Hematopoietic multipotent progenitor cell (in vitro differentiated cells): ENCODE data around the gene GASK1A. TPM values are rescaled to one million over a fixed set of nuclear protein-coding genes. Genes with fewer than 3 reads are reported as not detected.

Experiments used
- DNase-seq, 3 donors: peaks; one replicate each; pipeline ENCODE4 v3.0.0-alpha.2; 2011 to 2015; ENCODE audit warnings: low read depth in 2 of 3, low spot score in 2 of 3
- total RNA-seq: library from RNA; depleted of rRNA; stranded (reverse); fragments of >200 nt; gene quantifications from one replicate; pipeline ENCODE4 v1.2.3, GENCODE V29; 2012

Gene GASK1A
- total RNA-seq, 1 donor: 1.6 TPM

- no peak for DNase-seq
Observed at GRCh38 chr3:43012174-43012573, 33.1 kb downstream of the GASK1A start.

DNA sequence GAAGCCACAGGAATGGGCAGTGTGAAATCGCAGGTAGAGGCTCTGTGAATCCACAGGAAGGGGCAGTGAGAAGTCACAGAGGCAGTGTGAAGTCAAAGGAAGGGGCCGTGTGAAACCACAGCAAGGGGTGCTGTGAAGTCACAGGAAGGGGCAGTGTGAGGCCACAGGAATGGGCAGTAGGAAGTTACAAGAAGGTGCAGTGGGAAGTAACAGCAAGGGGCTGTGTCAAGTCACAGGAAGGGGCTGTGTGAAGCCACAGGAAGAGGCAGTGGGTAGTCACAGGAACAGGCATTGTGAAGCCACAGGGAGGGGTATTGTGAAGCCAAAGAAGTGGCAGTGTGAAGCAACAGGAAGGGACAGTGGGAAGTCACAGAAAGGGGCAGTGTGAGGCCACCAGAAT, 34.1 kb downstream of the GASK1A start:
- no peak for DNase-seq

DNA sequence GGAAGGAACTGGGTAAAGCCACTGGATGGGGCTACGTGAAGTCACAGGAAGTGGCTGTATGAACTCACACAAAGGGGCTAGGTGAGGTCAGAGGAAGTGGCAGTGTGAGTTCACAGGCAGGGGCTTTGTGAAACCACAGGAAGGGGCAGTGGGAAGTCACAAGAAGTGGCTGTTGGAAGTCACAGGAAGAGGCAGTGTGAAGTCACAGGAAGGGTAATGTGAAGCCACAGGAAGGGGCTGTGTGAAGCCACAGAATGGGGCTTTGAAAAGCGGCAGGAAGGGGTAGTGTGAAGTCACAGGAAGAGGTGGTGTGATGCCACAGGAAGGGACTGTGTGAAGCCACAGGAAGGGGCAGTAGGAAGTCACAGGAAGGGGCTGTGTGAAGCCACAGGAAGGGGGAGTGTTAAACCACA, 34.6 kb downstream of the GASK1A start:
- DNase-seq: no peak

- no peak for DNase-seq
Observed at GRCh38 chr3:43014241-43014640, 35.1 kb downstream of the GASK1A start.

DNA sequence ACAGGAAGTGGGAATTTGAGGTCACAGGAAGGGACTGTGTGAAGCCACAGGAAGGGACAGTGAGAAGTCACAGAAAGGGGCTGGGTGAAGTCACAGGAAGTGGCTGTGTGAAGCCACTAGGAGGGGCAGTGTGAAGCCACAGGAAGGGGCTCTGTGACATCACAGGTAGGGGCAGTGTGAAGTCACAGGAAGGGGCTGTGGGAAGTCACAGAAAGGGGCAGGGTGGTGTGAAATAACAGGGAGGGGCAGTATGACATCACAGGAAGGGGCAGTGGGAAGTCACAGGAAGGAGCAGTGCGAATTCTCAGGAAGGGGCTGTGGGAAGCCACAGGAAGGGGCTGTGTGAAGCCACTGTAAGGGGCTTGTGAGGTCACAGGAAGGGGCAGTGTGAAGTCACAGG, 35.8 kb downstream of the GASK1A start:
- DNase-seq: no peak

DNA sequence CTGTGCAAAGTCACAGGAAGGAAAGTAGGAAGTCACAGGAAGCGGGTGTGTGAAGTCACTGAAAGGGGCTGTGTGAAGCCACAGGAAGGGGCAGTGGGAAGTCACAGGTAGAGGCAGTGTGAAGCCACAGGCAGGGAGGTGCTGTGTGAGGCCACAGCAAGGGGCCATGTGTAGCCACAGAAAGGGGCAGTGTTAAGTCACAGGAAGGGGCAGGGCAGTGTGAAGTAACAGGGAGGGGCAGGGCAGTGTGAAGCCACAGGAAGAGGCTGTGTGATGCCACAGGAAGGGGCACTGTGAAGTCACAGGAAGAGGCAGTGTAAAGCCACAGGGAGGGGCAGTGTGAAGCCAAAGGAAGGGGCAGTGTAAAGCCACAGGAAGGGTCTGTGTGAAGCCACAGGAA, 36.5 kb downstream of the GASK1A start:
- DNase-seq: no peak

DNA sequence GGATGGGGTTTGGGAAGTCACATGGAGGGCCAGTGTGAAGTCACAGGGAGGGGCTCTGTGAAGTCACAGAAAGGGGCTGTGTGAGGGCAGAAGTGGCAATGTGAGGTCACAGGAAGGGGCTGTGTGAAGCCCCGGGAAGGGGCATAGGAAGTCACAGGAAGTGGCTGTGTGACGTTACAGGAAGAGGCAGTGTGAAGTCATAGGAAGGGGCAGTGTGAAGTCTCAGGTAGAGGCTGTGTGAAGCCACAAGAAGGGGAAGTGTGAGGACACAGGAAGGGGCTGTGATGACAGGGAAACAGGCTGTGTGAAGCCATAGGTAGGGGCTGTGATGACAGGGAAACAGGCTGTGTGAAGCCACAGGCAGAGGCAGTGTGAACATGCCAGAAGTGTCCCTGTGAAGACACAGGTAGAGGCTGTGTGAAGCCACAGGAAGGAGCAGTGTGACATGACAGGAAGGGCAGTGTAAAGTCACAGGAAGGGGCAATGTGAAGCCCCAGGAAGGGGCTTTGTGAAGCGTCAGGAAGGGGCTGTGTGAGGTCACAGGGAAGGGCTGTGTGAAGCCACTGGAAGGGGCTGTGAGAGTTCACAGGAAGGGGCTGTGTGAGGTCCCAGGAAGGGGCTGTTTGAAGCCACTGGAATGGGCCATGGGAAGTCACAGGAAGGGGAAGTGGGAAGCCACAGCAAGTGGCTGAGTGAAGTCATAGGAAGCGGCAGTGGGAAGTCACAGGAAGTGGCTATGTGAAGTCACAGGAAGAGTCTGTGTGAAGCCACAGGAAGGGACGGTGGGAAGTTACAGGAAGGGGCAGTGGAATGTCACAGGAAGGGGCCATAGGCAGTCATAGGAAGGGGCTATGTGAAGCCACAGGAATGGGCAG, 37.1 kb downstream of the GASK1A start:
- no peak for DNase-seq

- no peak for DNase-seq
Observed at GRCh38 chr3:43017004-43017403, 37.9 kb downstream of the GASK1A start.

DNA sequence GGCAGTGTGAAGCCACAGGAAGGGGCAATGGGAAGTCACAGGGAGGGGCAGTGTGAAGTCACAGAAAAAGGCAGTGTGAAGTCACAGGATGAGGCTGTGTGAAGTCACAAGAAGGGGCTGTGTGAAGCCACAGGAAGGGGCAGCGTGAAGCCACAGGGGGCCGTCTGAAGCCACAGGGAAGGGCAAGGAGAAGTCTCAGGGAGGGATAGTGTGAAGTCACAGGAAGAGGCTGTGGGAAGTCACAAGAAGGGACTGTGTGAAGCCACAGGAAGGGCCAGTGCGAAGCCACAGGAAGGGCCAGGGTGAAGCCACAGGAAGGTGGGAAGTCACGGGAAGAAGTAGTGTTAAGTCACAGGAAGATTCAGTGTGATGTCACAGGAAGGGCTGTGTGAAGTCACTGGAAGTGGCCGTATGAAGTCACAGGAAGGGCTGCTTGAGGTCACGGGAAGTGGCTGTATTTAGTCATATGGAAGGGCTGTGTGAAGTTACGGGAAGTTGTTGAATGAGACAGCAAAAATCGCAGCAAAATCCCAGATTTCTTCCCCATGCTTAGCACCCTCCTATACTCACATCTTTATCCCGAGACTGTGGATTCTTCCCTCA, 38.6 kb downstream of the GASK1A start:
- DNase-seq: no peak

DNA sequence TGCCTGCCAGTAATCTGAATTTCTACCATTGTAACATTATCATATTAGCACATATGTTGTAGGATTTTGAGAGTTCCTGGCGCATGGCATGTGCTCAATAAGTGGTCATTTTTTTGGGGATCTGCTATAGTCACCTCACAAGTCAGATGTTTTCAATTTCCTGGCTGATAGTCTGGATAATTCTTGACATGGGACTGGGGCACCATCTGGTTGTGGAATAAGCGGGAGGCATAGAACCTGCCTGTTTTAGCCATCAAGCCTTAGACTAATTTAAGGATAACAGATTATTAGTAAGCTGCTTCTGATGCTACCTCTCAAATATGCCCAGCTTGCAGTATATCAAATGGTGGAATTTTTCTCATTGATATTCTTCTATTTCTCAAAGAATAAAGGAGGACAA, 39.1 kb downstream of the GASK1A start:
- no peak for DNase-seq

DNA sequence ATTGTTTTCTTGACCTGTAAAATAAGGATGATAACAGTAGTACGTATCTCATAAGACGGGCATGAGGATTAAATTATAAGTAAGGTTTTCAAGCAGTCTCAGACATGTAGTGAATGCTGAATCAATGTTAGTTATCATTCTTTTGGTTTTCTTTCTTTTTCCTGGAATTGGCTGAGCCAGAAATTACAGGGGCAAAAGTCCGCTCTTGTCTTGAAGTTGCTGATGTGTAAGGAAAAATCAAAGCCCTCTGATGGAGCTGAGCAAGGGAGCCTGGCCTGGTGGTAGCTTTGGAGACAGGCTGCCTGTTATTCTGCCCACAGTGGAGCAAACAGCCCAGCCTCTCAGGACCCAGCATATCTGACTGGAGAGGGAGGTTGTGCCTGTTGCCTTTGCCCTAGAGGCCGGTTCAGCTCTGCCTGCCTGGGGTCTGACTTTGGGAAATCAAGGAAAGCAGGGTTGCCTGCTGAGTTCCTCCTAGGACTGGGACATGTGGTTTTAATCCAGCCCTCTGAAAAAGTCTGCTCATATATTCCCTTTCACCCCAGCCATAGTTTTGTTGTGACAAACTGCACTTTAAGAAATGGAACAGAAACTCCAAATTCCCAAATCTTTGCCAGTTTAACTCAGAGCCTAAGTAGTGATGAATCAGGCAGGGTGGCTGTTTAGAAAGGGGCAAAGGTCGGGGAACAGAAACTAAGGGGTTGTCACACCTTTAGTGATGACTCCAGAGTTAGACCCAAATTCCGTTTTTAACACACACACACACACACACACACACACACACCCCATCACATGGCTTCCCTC, 40.1 kb downstream of the GASK1A start:
- DNase-seq: no peak

DNA sequence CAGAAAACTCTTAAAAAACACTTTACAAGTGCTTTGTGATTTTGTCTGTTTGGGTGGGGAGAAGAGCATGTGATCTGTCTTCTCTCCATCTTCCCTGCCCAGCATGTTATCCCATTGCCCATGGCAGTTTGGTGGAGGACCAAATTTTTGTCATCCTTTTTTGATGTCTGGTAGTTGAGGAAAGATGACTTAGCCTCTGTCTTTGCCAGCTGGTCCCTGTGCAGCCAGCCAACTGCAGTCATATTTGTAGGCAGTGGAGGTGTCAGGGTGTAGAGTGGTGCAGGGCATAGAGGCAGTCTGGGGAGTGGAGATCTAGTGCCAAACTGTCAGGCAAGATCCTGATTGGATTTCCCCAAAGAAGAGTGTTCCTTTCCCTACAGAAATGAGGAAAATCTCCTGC, 40.7 kb downstream of the GASK1A start:
- DNase-seq: no peak

GRCh38 chr3:43021186-43021585, 42.1 kb downstream of the GASK1A start:
- no peak for DNase-seq

- no peak for DNase-seq
Observed at GRCh38 chr3:43022121-43022520, 43.0 kb downstream of the GASK1A start.

DNA sequence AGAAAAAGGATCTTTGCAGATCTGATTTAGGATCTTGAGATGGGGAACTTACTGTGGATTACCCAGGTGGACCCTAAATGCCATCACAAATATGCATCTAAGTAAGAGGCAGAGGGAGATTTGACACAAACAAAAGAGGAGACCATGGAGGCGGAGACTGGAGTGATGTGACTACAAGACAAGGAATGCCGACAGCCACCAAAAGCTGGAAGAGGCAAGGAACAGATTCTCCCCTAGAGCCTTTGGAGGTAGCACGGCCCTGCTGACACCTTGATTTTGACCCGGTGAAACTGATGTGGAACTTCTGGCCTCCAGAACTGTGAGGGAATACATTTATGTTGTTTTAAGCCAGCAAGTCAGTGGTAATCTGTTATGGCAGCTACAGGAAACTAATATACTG, 44.0 kb downstream of the GASK1A start:
- no peak for DNase-seq

DNA sequence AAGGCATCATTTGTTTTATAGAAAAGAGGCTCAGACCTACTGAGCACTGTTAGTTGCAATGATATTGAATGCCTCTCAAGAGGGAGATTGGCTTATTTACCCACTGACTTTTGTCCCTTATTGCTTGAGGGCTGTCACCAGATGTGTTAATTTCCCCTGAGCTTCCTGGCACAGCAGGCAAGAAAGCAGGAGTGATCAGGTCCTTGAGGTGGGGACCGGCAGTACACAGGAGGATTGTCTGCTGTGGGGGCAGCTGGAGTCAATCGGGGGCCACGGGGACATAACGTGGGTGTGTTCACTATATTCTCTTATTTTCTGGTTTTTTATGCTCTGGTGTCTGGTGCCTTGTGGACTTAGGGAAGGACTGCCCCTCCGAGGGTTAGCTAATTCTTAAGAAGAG, 44.6 kb downstream of the GASK1A start:
- no peak for DNase-seq

- peak in 2 of 3 donors; percentile 24 to 64 for DNase-seq
Observed at GRCh38 chr3:43024181-43024885, 45.2 kb downstream of the GASK1A start.

DNA sequence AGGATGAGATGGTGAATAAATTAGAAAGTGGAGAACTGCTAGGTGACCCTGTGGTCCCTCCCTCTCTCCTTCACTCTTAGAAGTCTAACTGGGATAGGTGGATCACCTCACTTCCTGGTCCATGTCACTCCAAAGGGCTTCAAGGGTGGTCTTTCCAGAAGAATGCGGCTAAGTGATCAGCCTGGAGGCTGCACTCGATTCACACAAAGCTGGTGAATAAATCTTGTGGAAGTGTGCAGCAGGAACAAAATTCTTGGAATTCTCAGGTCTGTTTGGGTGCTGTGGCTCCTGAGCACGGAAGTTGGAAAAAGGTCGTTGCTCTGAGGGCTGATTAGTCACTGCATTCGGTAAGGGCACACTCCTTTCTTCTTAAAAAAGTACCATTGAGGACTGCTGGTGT, 46.3 kb downstream of the GASK1A start:
- DNase-seq: no peak

- no peak for DNase-seq
Observed at GRCh38 chr3:43028001-43028400, 48.9 kb downstream of the GASK1A start.

DNA sequence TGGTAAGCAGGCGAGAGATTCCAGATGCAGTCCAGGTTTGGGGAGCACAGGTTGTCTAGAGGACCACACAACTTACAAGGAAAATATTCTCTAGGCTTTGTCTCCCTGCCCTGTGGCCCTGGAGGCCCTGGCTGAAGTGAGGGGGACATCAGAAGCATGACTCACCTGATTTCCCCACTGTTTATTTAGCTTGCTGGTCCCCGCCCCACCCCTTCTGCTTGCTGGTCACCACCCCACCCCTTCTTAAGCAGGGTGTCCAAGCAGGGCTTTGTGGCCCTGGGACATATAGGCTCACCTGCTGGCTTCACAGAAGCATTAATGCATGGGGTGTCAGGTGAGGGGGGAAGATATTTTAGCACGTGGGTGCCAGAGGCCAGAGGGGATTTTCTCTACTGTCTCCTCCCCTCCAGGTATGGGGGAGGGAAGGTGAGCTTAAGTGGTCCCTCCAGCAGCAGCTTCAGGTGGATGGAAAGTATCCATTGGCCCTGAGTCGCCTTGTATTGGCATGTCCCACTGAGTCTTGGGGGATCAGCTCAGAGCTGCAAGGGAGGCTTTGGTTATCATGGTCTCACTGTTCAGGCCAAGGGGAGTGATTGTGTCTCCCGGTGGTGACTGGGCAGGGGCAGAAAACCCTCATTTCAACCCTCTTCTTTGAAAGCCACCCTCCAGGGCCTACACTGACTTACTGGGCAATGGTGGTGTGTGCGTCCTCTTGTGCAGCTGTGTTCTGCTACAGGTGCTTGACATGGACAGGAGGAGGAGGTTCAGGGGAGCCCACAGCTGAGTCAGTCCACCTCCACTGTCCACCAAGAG, 49.8 kb downstream of the GASK1A start:
- no peak for DNase-seq
